Measurements from ENCODE around the gene HP1BP3. TPM values are rescaled to one million over a fixed set of nuclear protein-coding genes. Genes with fewer than 3 reads are reported as not detected.

Gene HP1BP3
- total and polyA plus RNA-seq, 2 of the 4 experiments (the other 2 are of a cell fraction) = 88.4 to 151 TPM

DNA sequence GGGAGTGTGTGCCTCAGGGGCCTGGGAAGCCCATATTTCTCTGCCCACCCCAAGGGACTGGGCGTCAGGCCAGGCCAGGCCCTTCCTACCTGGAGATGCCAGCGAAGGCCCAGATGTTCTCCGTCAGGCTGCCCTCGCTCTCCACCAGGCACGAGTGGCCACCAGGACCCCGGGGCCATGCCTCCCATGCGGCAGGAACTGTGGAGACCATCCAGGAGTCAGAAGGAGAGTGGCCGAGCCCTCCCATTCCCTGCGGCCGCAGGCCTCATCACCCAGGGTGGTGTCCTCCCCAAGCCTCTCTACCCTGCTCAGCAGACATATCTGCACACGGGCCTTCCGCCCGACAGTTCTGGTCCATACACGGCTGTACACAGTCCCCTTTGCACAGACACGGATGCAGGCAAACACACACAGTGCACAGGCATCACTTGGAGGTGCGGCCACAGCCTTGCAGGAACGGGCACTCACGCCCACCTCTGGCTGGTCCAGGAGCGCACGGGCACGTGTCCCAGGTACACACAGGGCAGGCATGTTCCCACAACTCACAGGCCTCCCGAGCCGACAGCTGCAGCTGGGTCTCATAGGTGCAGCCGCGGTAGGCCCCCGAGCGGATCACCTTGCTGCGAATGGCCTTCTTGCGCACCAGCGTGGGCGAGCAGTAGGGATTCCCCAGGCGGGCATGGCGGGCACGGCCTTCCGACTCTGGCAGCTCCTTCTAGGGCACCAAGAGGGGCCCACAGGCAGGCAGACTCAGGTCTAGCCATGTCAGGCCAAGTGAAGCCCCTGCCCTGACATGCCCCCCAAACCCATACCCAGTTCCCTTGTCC is 63.4 kb downstream of the HP1BP3 start:
- Histone ChIP-seq H3K14ac (replicated peaks; ENCODE audit: low read depth, low read length) (no peak overlapping the region), H4K91ac (ENCODE audit: insufficient read depth, low read depth, low read length) (no peak overlapping the region), H3K9me3 (ENCODE audit: control insufficient read depth, insufficient read depth, low read length) (no peaks in the 10 kb centered on the region), H4K20me1 (ENCODE audit: insufficient read depth, low read length) (no peaks in the 10 kb centered on the region; the same call in 1 of the 2 replicates), H3K9me1 (ENCODE audit: insufficient read depth, low read length) (0 out of 2 replicates have a peak, but pooled peaks cover 6% of the 10 kb centered on the region), H3K18ac (ENCODE audit: low read depth, low read length) (no peak overlapping the region), H3K27me3 (ENCODE audit: control insufficient read depth, insufficient read depth, low read length) (no peaks in the 10 kb centered on the region), H3K4me2 (ENCODE audit: low read depth, low read length) (no peak overlapping the region), H2BK15ac (ENCODE audit: low read depth, low read length) (no peak overlapping the region), H3K79me1 (ENCODE audit: low read depth in 1 of 2, low read length in 2 of 2) (peaks cover 0 to 6% of the 10 kb centered on the region in 2 experiments; a peak in 1 of 4 replicates), H3K27ac (ENCODE audit: insufficient read depth, low read length) (no peak overlapping the region), H4K5ac (ENCODE audit: low read depth, low read length) (no peak overlapping the region), H3K36me3 (ENCODE audit: control insufficient read depth, insufficient read depth, low read length) (no peaks in the 10 kb centered on the region), H3K4me1 (ENCODE audit: control insufficient read depth, insufficient read depth, low read length) (no peaks in the 10 kb centered on the region), H2AFZ (replicated peaks; ENCODE audit: low read length, poor library complexity) (no peak overlapping the region), H4K8ac (ENCODE audit: low read depth in 2 of 2, low read length in 2 of 2) (no peak overlapping the region), H3K23ac (ENCODE audit: low read depth, low read length) (no peak overlapping the region), H3K56ac (ENCODE audit: extremely low read depth, insufficient read depth, low read length) (no peak overlapping the region), H3K4ac (ENCODE audit: low read depth, low read length) (no peak overlapping the region), H2BK5ac (ENCODE audit: low read depth, low read length, poor library complexity, severe bottlenecking) (no peak overlapping the region), H2BK120ac (ENCODE audit: low read depth, low read length) (no peak overlapping the region), H3K4me3 (ENCODE audit: insufficient read depth, low read depth, low read length) (no peak overlapping the region), H2AK9ac (replicated peaks; ENCODE audit: low read depth, low read length, poor library complexity) (no peak overlapping the region), H2BK20ac (ENCODE audit: low read depth, low read length) (no peak overlapping the region; the same call in 1 of the 2 replicates), H2AK5ac (ENCODE audit: low read depth, low read length) (no peak overlapping the region), H3K9ac (ENCODE audit: low read depth, low read length) (no peak overlapping the region)
- TF ChIP-seq, protein P1, sequence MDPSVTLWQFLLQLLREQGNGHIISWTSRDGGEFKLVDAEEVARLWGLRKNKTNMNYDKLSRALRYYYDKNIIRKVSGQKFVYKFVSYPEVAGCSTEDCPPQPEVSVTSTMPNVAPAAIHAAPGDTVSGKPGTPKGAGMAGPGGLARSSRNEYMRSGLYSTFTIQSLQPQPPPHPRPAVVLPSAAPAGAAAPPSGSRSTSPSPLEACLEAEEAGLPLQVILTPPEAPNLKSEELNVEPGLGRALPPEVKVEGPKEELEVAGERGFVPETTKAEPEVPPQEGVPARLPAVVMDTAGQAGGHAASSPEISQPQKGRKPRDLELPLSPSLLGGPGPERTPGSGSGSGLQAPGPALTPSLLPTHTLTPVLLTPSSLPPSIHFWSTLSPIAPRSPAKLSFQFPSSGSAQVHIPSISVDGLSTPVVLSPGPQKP (IDR thresholded peaks at IDR 0.05; ENCODE audit: borderline replicate concordance, low read depth, low read length) = no peak
- no peak for TF ChIP-seq SMC3 (IDR thresholded peaks at IDR 0.05; ENCODE audit: low read depth, low read length)
- no peak for TF ChIP-seq MXI1 (IDR thresholded peaks at IDR 0.05; ENCODE audit: borderline replicate concordance, low read depth, low read length)
- TF ChIP-seq, protein P2, sequence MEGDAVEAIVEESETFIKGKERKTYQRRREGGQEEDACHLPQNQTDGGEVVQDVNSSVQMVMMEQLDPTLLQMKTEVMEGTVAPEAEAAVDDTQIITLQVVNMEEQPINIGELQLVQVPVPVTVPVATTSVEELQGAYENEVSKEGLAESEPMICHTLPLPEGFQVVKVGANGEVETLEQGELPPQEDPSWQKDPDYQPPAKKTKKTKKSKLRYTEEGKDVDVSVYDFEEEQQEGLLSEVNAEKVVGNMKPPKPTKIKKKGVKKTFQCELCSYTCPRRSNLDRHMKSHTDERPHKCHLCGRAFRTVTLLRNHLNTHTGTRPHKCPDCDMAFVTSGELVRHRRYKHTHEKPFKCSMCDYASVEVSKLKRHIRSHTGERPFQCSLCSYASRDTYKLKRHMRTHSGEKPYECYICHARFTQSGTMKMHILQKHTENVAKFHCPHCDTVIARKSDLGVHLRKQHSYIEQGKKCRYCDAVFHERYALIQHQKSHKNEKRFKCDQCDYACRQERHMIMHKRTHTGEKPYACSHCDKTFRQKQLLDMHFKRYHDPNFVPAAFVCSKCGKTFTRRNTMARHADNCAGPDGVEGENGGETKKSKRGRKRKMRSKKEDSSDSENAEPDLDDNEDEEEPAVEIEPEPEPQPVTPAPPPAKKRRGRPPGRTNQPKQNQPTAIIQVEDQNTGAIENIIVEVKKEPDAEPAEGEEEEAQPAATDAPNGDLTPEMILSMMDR (conservative IDR thresholded peaks at IDR 0.05; ENCODE audit: low read depth, low read length) = no peak
- TF ChIP-seq CEBPB (IDR thresholded peaks at IDR 0.05; ENCODE audit: low read depth, low read length) = no peak
- no peak for ATAC-seq (ENCODE audit: low read depth)
- intact Hi-C loops (cut with micrococcal nuclease) (no loop called here), dilution Hi-C loops (cut with HindIII; ENCODE audit: low sequenced_read_pairs, unreplicated experiment) (no loop called here), in situ Hi-C loops (cut with MboI; ENCODE audit: low sequenced_read_pairs) (no loop called here)
- DNase-seq = no peak
- POLR2A ChIA-PET (ENCODE audit: unreplicated experiment) = no interaction called here
- no TSS peak for BruUV-seq (replicated peaks)
- 93% methylated on average over 19 of the region's 35 CpGs; no CpG with 5 or more reads in 1 of the 2 experiments for WGBS, 2 experiments (ENCODE audit: extremely low coverage in 2 of 2, insufficient read length in 1 of 2)
- CTCF ChIA-PET = no interaction called here
